Neural cell (in vitro differentiated cells): Measurements from ENCODE around the gene TRMO. TPM values are rescaled to one million over a fixed set of nuclear protein-coding genes. Genes with fewer than 3 reads are reported as not detected.

Experiments used
- H2AFZ ChIP-seq: fragments of 200-600, 300-800 bp; sonication (generic), shearing (Covaris generic); 2 replicates; pipeline ENCODE4 v1.6.0; 2014; ENCODE audit warnings: low read depth, mild to moderate bottlenecking, antibody characterized with exemption, low read length, moderate library complexity
- H3F3A ChIP-seq: fragments of 200-600 bp; shearing (Covaris generic); 2 replicates; pipeline ENCODE4 v1.6.1; 2016; ENCODE audit warnings: mild to moderate bottlenecking, moderate library complexity, mixed read lengths, antibody characterized with exemption, low read length; ENCODE audit not compliant: insufficient read depth, poor library complexity, severe bottlenecking
- H3K27ac ChIP-seq: fragments of 200-600, 300-800 bp; sonication (generic), shearing (Covaris generic); 2 replicates; pipeline ENCODE4 v1.5.1; 2014; ENCODE audit warnings: mild to moderate bottlenecking, low read length, moderate library complexity
- H3K27me3 ChIP-seq: fragments of 300-800, 200-600 bp; sonication (generic), shearing (Covaris generic); 2 replicates; pipeline ENCODE4 v1.6.0; 2014; ENCODE audit warnings: mild to moderate bottlenecking, low read depth, low read length, moderate library complexity; ENCODE audit not compliant: insufficient read depth
- H3K36me3 ChIP-seq: fragments of 300-800, 200-600 bp; sonication (generic), shearing (Covaris generic); 2 replicates; pipeline ENCODE4 v1.5.1; 2014; ENCODE audit warnings: mild to moderate bottlenecking, antibody characterized with exemption, low read length, moderate library complexity; ENCODE audit not compliant: insufficient read depth
- H3K4me2 ChIP-seq: fragments of 300-800, 200-600 bp; sonication (generic), shearing (Covaris generic); 2 replicates; pipeline ENCODE4 v1.6.0; 2014; ENCODE audit warnings: mild to moderate bottlenecking, low read length
- H3K4me3 ChIP-seq: fragments of 300-800, 200-600 bp; sonication (generic), shearing (Covaris generic); 2 replicates; pipeline ENCODE4 v1.5.1; 2014; ENCODE audit warnings: mild to moderate bottlenecking, low read length, moderate library complexity
- H3K79me2 ChIP-seq: fragments of 200-600 bp; shearing (Covaris generic); replicated peaks from 2 replicates; pipeline ENCODE4 v1.6.0; 2014; ENCODE audit warnings: mild to moderate bottlenecking, low read length, moderate library complexity; ENCODE audit not compliant: insufficient read depth
- H3K9ac ChIP-seq: fragments of 300-800, 200-600 bp; sonication (generic), shearing (Covaris generic); 2 replicates; pipeline ENCODE4 v1.6.1; 2016; ENCODE audit warnings: mild to moderate bottlenecking, low read length, mixed read lengths
- H3K9me2 ChIP-seq: fragments of 200-600 bp; shearing (Covaris generic); 2 replicates; pipeline ENCODE4 v1.6.1; 2016; ENCODE audit warnings: mild to moderate bottlenecking, low read length, mixed read lengths; ENCODE audit not compliant: insufficient read depth
- H3K9me3 ChIP-seq: fragments of 200-600, 300-800 bp; sonication (generic), shearing (Covaris generic); 2 replicates; pipeline ENCODE4 v1.6.1; 2016; ENCODE audit warnings: mild to moderate bottlenecking, mixed run types, low read length, moderate library complexity, mixed read lengths
- H4K20me1 ChIP-seq: fragments of 200-600 bp; shearing (Covaris generic); 2 replicates; pipeline ENCODE4 v1.6.1; 2016; ENCODE audit warnings: mild to moderate bottlenecking, mixed run types; ENCODE audit not compliant: insufficient read depth
- CTCF ChIP-seq: fragments of 450-650 bp; IDR thresholded peaks from 2 replicates; pipeline ENCODE4 v1.5.1; 2014; ENCODE audit warnings: antibody characterized with exemption, mild to moderate bottlenecking, moderate library complexity; ENCODE audit not compliant: poor library complexity, severe bottlenecking
- EP300 ChIP-seq: fragments of 450-650 bp; conservative IDR thresholded peaks from 2 replicates; pipeline ENCODE4 v1.6.1; 2014; ENCODE audit warnings: antibody characterized with exemption, mild to moderate bottlenecking, moderate library complexity; ENCODE audit not compliant: poor library complexity, severe bottlenecking
- EZH2 ChIP-seq: fragments of 200-600, 300-800 bp; shearing (Covaris generic), sonication (generic); IDR thresholded peaks from 2 replicates; pipeline ENCODE4 v1.6.1; 2014; ENCODE audit warnings: antibody characterized with exemption, low read length, borderline replicate concordance, mild to moderate bottlenecking; ENCODE audit not compliant: insufficient read depth, poor library complexity, severe bottlenecking
- MXI1 ChIP-seq: fragments of 450-650 bp; conservative IDR thresholded peaks from 2 replicates; pipeline ENCODE4 v1.6.1; 2014; ENCODE audit warnings: antibody characterized with exemption, mild to moderate bottlenecking; ENCODE audit not compliant: poor library complexity, severe bottlenecking
- POLR2AphosphoS5 ChIP-seq: IDR thresholded peaks from 2 replicates; pipeline ENCODE4 v1.6.1; 2012
- RAD21 ChIP-seq: fragments of 450-650 bp; conservative IDR thresholded peaks from 2 replicates; pipeline ENCODE4 v1.6.1; 2014; ENCODE audit warnings: antibody characterized with exemption, mild to moderate bottlenecking, moderate library complexity
- REST ChIP-seq: IDR thresholded peaks from 2 replicates; pipeline ENCODE4 v1.6.1; 2012; ENCODE audit warnings: borderline replicate concordance
- SMC3 ChIP-seq: fragments of 450-650 bp; conservative IDR thresholded peaks from 2 replicates; pipeline ENCODE4 v1.6.1; 2014; ENCODE audit warnings: antibody characterized with exemption, mild to moderate bottlenecking, moderate library complexity; ENCODE audit not compliant: poor library complexity
- TAF1 ChIP-seq: IDR thresholded peaks from 2 replicates; pipeline ENCODE4 v1.6.1; 2012; ENCODE audit warnings: low read depth
- polyA minus RNA-seq: library from RNA; depleted of rRNA, polyadenylated mRNA; stranded (reverse); fragments of >200 nt; gene quantifications from 2 replicates; pipeline ENCODE4 v1.2.3, GENCODE V29; 2014
- polyA plus RNA-seq: library from polyadenylated mRNA; depleted of rRNA; stranded (reverse); fragments of >200 nt; gene quantifications from 2 replicates; pipeline ENCODE4 v1.2.3, GENCODE V29; 2014

Gene TRMO
- polyA plus RNA-seq (15.0 and 15.4 TPM in 2 replicates), polyA minus RNA-seq (24.5 and 27.5 TPM in 2 replicates)

- no peaks in the 10 kb centered on the region for H3K36me3 ChIP-seq
Measured at GRCh38 chr9:97921959-97922724, at the start of gene TRMO. Gene TRMO (minus strand): TSS chr9:97922500. CDS start chr9:97922493, 7 bp downstream.

More at GRCh38 chr9:97921959-97922724, at the start of gene TRMO:
- Histone ChIP-seq H3K9ac (peak within 1 kb of the TSS; percentile 81), H3K4me2 (peak within 1 kb of the TSS; percentile 47), H3K9me3 (no peaks in the 10 kb centered on the region), H2AFZ (peak within 1 kb of the TSS; percentile 97), H3K9me2 (no peaks in the 10 kb centered on the region), H3K79me2 (peaks cover 10% of the 10 kb centered on the region), H3K27me3 (peaks cover 21% of the 10 kb centered on the region), H3F3A (no peaks in the 10 kb centered on the region), H4K20me1 (no peaks in the 10 kb centered on the region), H3K4me3 (peak within 1 kb of the TSS; percentile 69), H3K27ac (peak within 1 kb of the TSS; percentile 92)
- peak; percentile 79 for TF ChIP-seq REST
- no peak for TF ChIP-seq EZH2
- peak; percentile 94 for TF ChIP-seq EP300
- peak; percentile 93 for TF ChIP-seq MXI1
- TF ChIP-seq SMC3, result peak; percentile 70
- peak; percentile 75 for TF ChIP-seq RAD21
- TF ChIP-seq TAF1, result peak; percentile 51
- peak; percentile 98 for TF ChIP-seq CTCF
- TF ChIP-seq POLR2AphosphoS5, result peak; percentile 87
